HepG2 (cell line): Measurements from ENCODE around the gene PSMA3. TPM values are rescaled to one million over a fixed set of nuclear protein-coding genes. Genes with fewer than 3 reads are reported as not detected.

Experiments
- ATAC-seq: fragments of 200-7000 bp; cut with Tn5 transposase; 3 replicates; pipeline ENCODE4 v1.9.1; 2020; ENCODE audit warnings: mild to moderate bottlenecking, moderate library complexity
- BruUV-seq: library from RNA; stranded (reverse); fragments of 400-500 nt; replicated peaks from 2 replicates; lab custom pipeline; 2021; lab: Mats Ljungman, UMichigan
- CTCF ChIA-PET: fragments of 300-600 bp; formaldehyde crosslinking; extraction: SDS; loops from one replicate; lab custom pipeline; 2021; ENCODE audit warnings: low total read pairs, inconsistent platforms, low intra/inter-chr PET ratio; lab: Yijun Ruan, JAX
- POLR2A ChIA-PET: fragments of 350-600 bp; sonication (Branson Sonifier 250); formaldehyde crosslinking; loops from one replicate; lab custom pipeline; 2020; ENCODE audit warnings: antibody characterized with exemption, inconsistent platforms; lab: Yijun Ruan, JAX
- DNase-seq: peaks from one replicate; pipeline ENCODE4 v3.0.0-alpha.2; 2015; ENCODE audit warnings: low spot score
- FAIRE-seq: peaks from 3 replicates; lab custom pipeline; 2011; peaks lifted over from hg19 to GRCh38; lab: Jason Lieb, UNC
- H2AFZ ChIP-seq: one replicate; pipeline ENCODE4 v1.6.1; 2011; ENCODE audit warnings: low read length, inconsistent platforms
- H3K27ac ChIP-seq: fragments of 300-600 bp; 3 replicates; pipeline ENCODE4 v1.8.0; 2011; ENCODE audit warnings: mixed run types, mild to moderate bottlenecking, mixed read lengths, low read length, inconsistent platforms; ENCODE audit not compliant: insufficient read depth; ENCODE audit errors: extremely low read length
- H3K27me3 ChIP-seq, 2 experiments: fragments of 200-600 bp in 1 of 2; 2 replicates in 1 of 2; 3 replicates in 1 of 2; pipeline versions ENCODE4 v1.6.0 to v1.8.0; 2011; ENCODE audit warnings: low read length in 2 of 2, mild to moderate bottlenecking in 2 of 2, moderate library complexity in 2 of 2, inconsistent platforms in 1 of 2; ENCODE audit not compliant: insufficient read depth in 2 of 2, control insufficient read depth in 1 of 2
- H3K36me3 ChIP-seq, 2 experiments: fragments of 200-600 bp in 1 of 2; replicated peaks in 1 of 2; 2 replicates in 1 of 2; 3 replicates in 1 of 2; pipeline versions ENCODE4 v1.5.1 to v1.8.0; 2011; ENCODE audit warnings: low read length in 2 of 2, inconsistent platforms in 1 of 2; ENCODE audit not compliant: insufficient read depth in 2 of 2, control insufficient read depth in 1 of 2
- H3K4me1 ChIP-seq: 2 replicates; pipeline ENCODE4 v1.5.1; 2012; ENCODE audit warnings: low read length, inconsistent platforms; ENCODE audit not compliant: insufficient read depth
- H3K4me2 ChIP-seq: 2 replicates; pipeline ENCODE4 v1.6.0; 2011; ENCODE audit warnings: low read depth, low read length, inconsistent platforms
- H3K4me3 ChIP-seq, 3 experiments: fragments of 200-600 bp in 1 of 3; sonication (generic), shearing (Covaris generic) in 1 of 3; replicated peaks in 1 of 3; 2 replicates each; pipeline ENCODE4 v1.5.1; 2011 to 2016; ENCODE audit warnings: low read length in 3 of 3, inconsistent platforms in 2 of 3, low read depth in 2 of 3, mild to moderate bottlenecking in 2 of 3, control low read depth in 1 of 3, mixed read lengths in 1 of 3; ENCODE audit not compliant: insufficient read depth in 1 of 3
- H3K79me2 ChIP-seq: one replicate; pipeline ENCODE4 v1.6.1; 2011; ENCODE audit warnings: low read length, inconsistent platforms; ENCODE audit not compliant: insufficient read depth
- H3K9ac ChIP-seq: 2 replicates; pipeline ENCODE4 v1.6.0; 2011; ENCODE audit warnings: mild to moderate bottlenecking, low read depth, low read length, inconsistent platforms; ENCODE audit not compliant: insufficient read depth
- H3K9me3 ChIP-seq: 2 replicates; pipeline ENCODE4 v1.5.1; 2012; ENCODE audit warnings: mild to moderate bottlenecking, low read length
- H4K20me1 ChIP-seq: 2 replicates; pipeline ENCODE4 v1.6.0; 2011; ENCODE audit warnings: inconsistent platforms, mild to moderate bottlenecking, low read length, moderate library complexity; ENCODE audit not compliant: insufficient read depth
- ATRX ChIP-seq: sonication (generic); formaldehyde crosslinking; IDR thresholded peaks from 2 replicates; pipeline ENCODE4 v1.4.0; 2020; ENCODE audit warnings: missing genetic modification reagents, borderline replicate concordance
- NCOA1 ChIP-seq: sonication (generic); formaldehyde crosslinking; IDR thresholded peaks from 2 replicates; pipeline ENCODE4 v1.9.0; 2021; ENCODE audit warnings: missing genetic modification reagents
- RBFOX2 ChIP-seq: fragments of 200-400 bp; formaldehyde crosslinking; IDR thresholded peaks from 2 replicates; pipeline ENCODE4 v1.6.1; 2017; ENCODE audit warnings: low read depth, mild to moderate bottlenecking, low read length
- RBM39 ChIP-seq: fragments of 200-400 bp; formaldehyde crosslinking; IDR thresholded peaks from one replicate; pipeline ENCODE4 v1.6.1; 2018; ENCODE audit warnings: antibody characterized with exemption, mild to moderate bottlenecking, low read depth, low read length; ENCODE audit not compliant: poor library complexity, severe bottlenecking
- SRY ChIP-seq: sonication (generic); formaldehyde crosslinking; IDR thresholded peaks from 2 replicates; pipeline ENCODE4 v1.8.0; 2022; ENCODE audit warnings: mild to moderate bottlenecking, missing genetic modification reagents
- ZMYM2 ChIP-seq: sonication (generic); formaldehyde crosslinking; IDR thresholded peaks from 2 replicates; pipeline ENCODE4 v1.8.0; 2022; ENCODE audit warnings: mild to moderate bottlenecking, missing genetic modification reagents
- ZNF414 ChIP-seq: sonication (generic); formaldehyde crosslinking; IDR thresholded peaks from 2 replicates; pipeline ENCODE4 v1.5.0; 2020; ENCODE audit warnings: missing genetic modification reagents
- ZNF430 ChIP-seq: sonication (generic); formaldehyde crosslinking; IDR thresholded peaks from 2 replicates; pipeline ENCODE4 v1.9.0; 2021; ENCODE audit warnings: mild to moderate bottlenecking, missing genetic modification reagents
- ZNF792 ChIP-seq: IDR thresholded peaks from 2 replicates; pipeline ENCODE4 v1.6.1; 2016
- WGBS: methylation state at CpG from one replicate; pipeline ENCODE4 v1.1.6; 2017; ENCODE audit warnings: low lambda C conversion rate; 5-methylcytosine and 5-hydroxymethylcytosine counted together
- in situ Hi-C: cut with HindIII; loops from 2 replicates; pipeline ENCODE4 v1.10.0; 2017; ENCODE audit warnings: low pct_unique_long_range_greater_than_20kb; ENCODE audit not compliant: extremely low pct_ligation_motif_present
- intact Hi-C: fragments of 100-400 bp; cut with micrococcal nuclease; formaldehyde crosslinking; loops from one replicate; pipeline ENCODE4 v1.10.0; 2022; ENCODE audit not compliant: unreplicated experiment
- polyA plus RNA-seq, 8 experiments: library from polyadenylated mRNA; depleted of rRNA in 3 of 8; stranded (reverse) in 7 of 8; unstranded in 1 of 8; fragments of >200 nt; fragmentation: Illumina TruSeq in 4 of 8; extraction: Trizol in 4 of 8; gene quantifications; 2 replicates each; pipeline versions ENCODE4 v1.2.1 to v1.2.3, GENCODE V29; 2011 to 2016; ENCODE audit warnings: low read depth in 4 of 8, missing spikeins in 1 of 8, mixed read lengths in 1 of 8; ENCODE audit not compliant: insufficient read depth in 1 of 8
- total RNA-seq, 5 experiments: library from RNA; depleted of rRNA; stranded (reverse); fragments of >200 nt; fragmentation: Illumina TruSeq; extraction: Trizol; gene quantifications; 2 replicates each; pipeline ENCODE4 v1.2.3, GENCODE V29; 2016; ENCODE audit warnings: low read depth in 1 of 5
- TF ChIP-seq, protein P1 (sequence below): sonication (generic); formaldehyde crosslinking; IDR thresholded peaks from 2 replicates; pipeline ENCODE4 v1.4.0; 2020; ENCODE audit warnings: mild to moderate bottlenecking, missing genetic modification reagents, borderline replicate concordance

Gene PSMA3
- total and polyA plus RNA-seq, 2 of the 13 experiments (the other 11 are each of a cell fraction or from before 2014, with no cell fraction given), result 232 to 275 TPM

GRCh38 chr14:58298477-58299400 lies 54.1 kb downstream of the PSMA3 start, which contains the start of gene ARID4A (continued):
- TF ChIP-seq RBM39, result peak; percentile 13
- 0 out of 2 replicates have a peak, but pooled peaks have one; percentile 27 for TF ChIP-seq NCOA1 (CRISPR knock-in tag)
- TF ChIP-seq ATRX, result no peak
- TF ChIP-seq, all 625 proteins: peak for 83

GRCh38 chr14:58299401-58300330 lies 55.0 kb downstream of the PSMA3 start:
- peaks cover 32% of the 10 kb centered on the region for H3K4me1 ChIP-seq
- ChIA-PET CTCF (no interaction called here), POLR2A (interaction anchor here (0.9 to 3.5 kb wide), 4 partner anchors 25 to 97 kb away, joined by 3 to 92 read pairs (median 30); partner anchors contain the start of genes PSMA3 and TOMM20L)
- intact Hi-C loops, result loop anchor here (5.0 kb wide), 1 partner anchor 33 kb away; no protein-coding TSS in a partner anchor
- peaks cover 34% of the 10 kb centered on the region for H4K20me1 ChIP-seq
- BruUV-seq, result no TSS peak
- peak overlapping the region; percentile 97 for H3K4me2 ChIP-seq
- peak overlapping the region; percentile 84 for H3K27ac ChIP-seq
- H3K79me2 ChIP-seq, result peaks cover 72% of the 10 kb centered on the region
- peak overlapping the region; percentile 84 for H3K9ac ChIP-seq
- ATAC-seq (peak; percentile 0; the same call in 1 of the 3 replicates), FAIRE-seq (no peak), DNase-seq (no peak)
- in situ Hi-C loops, result no loop called here
- no peaks in the 10 kb centered on the region for H3K9me3 ChIP-seq
- no peaks in the 10 kb centered on the region; a peak in 1 of 5 replicates for H3K27me3 ChIP-seq
- H3K4me3 ChIP-seq, result peak overlapping the region; percentile 78 to 86 (median 83)
- no peak overlapping the region for H2AFZ ChIP-seq
- WGBS, result 6% methylated on average over 17 of the region's 48 CpGs
- H3K36me3 ChIP-seq, result peaks cover 4 to 29% of the 10 kb centered on the region in 2 experiments; a peak in 3 of 5 replicates
- TF ChIP-seq SRY (CRISPR knock-in tag) (peak; percentile 54; the same call in 1 of the 2 replicates), ZNF792 (CRISPR knock-in tag) (no peak), RBFOX2 (peak; percentile 46; the same call in 1 of the 2 replicates), ZNF430 (no peak), ZMYM2 (CRISPR knock-in tag) (no peak), ZNF414 (CRISPR knock-in tag) (0 out of 2 replicates have a peak, but pooled peaks have one; percentile 41), RBM39 (peak; percentile 6)
- TF ChIP-seq, protein P1, sequence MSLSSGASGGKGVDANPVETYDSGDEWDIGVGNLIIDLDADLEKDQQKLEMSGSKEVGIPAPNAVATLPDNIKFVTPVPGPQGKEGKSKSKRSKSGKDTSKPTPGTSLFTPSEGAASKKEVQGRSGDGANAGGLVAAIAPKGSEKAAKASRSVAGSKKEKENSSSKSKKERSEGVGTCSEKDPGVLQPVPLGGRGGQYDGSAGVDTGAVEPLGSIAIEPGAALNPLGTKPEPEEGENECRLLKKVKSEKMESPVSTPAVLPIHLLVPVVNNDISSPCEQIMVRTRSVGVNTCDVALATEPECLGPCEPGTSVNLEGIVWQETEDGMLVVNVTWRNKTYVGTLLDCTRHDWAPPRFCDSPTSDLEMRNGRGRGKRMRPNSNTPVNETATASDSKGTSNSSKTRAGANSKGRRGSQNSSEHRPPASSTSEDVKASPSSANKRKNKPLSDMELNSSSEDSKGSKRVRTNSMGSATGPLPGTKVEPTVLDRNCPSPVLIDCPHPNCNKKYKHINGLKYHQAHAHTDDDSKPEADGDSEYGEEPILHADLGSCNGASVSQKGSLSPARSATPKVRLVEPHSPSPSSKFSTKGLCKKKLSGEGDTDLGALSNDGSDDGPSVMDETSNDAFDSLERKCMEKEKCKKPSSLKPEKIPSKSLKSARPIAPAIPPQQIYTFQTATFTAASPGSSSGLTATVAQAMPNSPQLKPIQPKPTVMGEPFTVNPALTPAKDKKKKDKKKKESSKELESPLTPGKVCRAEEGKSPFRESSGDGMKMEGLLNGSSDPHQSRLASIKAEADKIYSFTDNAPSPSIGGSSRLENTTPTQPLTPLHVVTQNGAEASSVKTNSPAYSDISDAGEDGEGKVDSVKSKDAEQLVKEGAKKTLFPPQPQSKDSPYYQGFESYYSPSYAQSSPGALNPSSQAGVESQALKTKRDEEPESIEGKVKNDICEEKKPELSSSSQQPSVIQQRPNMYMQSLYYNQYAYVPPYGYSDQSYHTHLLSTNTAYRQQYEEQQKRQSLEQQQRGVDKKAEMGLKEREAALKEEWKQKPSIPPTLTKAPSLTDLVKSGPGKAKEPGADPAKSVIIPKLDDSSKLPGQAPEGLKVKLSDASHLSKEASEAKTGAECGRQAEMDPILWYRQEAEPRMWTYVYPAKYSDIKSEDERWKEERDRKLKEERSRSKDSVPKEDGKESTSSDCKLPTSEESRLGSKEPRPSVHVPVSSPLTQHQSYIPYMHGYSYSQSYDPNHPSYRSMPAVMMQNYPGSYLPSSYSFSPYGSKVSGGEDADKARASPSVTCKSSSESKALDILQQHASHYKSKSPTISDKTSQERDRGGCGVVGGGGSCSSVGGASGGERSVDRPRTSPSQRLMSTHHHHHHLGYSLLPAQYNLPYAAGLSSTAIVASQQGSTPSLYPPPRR (CRISPR knock-in tag), result no peak
